GM21717 (cell line): ENCODE data around the gene RNF212.

Experiments
- ATAC-seq: cut with Tn5 transposase; IDR thresholded peaks from one replicate; pipeline ENCODE4 v1.9.1; 2021; ENCODE audit warnings: mild to moderate bottlenecking, moderate library complexity; ENCODE audit not compliant: unreplicated experiment

The RNF212 gene

DNA sequence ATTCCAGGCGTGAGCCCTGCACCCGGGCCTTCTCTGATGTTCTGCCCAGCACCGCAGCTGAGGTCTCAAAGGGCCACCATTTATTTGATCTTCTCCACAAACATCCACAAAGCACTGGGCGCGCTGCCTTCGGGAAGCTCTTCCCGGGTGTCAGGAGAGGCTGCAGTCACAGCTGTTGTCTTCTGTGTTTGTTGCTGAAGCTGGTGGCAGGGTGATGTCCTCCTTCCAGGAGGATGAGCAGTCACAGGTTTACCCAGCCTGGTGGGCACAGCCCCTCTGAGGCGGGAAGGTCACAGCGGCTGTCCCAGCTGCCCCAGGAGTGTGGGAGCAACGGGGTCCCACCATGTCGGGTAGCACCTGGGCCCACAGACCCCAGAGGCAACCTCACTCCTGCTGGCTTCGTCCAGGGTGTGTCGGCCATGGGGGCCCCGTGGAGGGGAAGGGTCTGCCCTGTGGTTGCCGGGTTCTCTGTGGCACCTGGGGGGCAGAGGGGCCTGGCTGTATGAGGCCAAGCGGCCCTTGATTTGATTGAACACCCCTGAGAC is 74.3 kb downstream of the RNF212 start:
- ATAC-seq = no peak

DNA sequence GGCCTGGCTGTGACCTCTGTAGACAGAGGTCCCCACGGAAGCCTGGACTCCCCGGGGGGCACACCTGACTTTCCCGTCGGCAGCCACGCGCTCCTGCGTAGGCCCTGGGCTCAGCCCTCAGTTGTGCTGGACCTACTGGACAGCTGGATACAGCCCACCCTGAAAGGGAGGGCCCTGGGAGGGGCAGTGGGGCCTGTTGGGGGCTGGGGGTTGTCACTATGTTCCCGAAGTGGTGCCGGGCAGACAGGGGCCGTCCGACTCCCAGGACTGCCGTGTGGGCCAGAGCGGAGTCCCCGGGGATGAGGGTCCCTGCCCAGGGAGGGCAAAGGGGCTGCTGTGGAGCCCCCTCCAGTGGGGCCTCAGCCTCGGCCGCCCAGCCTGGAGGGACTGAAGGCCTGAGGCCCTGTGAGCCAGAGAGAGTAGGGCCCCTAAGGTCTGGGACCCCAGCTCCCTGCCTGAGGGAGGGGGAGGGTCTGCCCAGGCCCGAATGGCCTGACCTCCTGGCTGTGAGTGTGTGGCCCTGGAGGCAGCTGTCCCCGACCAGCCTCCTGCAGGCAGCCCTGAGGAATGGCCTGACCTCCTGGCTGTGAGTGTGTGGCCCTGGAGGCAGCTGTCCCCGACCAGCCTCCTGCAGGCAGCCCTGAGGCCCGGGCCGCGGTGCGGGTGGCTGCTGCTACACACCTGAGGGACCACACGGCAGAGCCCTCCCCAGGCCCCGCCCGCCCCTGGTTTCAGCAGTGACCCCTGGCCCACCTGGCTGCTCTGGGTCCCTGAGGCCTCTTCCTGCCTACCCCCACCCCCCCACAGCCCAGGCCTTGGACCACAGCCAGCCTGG is 76.2 kb downstream of the RNF212 start:
- ATAC-seq = no peak

DNA sequence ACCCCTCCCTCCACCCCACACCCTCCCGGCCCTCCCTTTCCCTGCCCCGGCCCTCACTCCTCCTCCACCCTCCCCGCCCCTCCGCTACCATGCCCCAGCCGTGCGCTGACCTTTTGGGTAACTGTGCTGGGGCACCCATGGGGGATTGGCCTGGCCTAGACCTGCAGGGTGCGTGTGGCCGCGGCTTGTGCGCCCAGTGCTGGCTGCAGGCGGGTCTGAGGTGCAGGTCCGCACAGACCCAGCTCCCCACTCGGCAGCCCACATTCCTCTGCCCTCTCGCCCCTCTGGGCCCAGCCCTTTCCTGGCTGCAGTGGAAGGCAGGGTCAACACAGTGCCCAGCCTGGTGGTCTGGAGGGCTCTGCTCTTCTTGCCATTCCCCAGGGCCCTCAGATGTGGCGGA is 77.3 kb downstream of the RNF212 start:
- no peak for ATAC-seq

DNA sequence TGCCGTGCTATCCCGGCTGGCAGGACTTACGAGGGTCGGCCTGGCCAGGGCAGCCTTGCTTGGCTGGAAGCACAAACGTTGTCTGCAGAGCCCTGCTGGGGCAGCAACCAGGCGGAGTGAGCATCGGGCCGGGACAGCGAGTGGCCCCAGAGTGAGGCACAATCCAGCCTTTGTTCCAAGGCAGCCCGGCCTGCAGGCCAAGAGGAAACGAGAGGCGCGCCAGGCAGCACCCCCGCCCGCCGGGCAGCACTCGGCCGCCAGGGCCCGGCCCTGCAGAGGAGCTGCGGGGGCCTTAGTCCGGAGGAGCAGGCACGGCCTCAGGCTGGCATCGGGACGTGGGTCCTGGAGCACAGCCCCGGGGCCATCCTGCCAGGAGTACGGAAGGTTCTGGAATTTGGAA is 77.9 kb downstream of the RNF212 start:
- no peak for ATAC-seq

DNA sequence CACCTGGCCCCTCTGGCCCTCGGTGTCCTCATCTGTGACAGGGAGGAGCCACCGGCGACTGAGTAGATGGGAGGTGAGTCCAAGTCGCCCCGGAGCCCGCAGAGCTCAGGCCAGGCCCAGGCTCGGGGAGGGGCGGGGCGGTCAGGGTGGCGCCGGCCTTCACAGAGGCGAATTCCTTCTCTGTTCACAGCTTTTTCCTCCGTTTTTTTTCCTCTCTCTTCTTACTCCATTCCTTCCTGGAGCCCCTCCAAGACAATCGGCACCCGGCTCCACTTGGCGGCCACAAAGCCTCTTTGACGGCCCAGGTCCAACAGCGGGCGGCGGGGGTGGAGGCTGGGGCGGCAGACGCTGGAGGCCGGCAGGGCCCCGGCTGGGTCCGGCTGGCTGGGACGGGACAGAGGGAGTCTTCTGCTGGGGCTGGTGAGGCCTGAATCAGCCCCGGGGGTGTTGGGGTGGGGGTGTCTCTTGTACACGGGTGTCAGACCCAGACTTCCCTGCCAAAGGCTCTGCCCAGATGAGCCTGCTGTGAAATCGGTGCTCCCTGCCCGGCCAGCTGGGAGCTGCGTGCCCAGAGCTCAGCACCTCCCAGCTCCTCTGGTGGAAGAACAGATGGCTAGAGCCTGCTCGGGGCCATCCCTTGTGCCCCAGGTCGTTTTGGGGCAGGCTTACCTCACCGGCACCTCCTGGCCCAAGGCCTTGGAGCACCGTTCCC is 79.4 kb downstream of the RNF212 start:
- ATAC-seq = no peak

DNA sequence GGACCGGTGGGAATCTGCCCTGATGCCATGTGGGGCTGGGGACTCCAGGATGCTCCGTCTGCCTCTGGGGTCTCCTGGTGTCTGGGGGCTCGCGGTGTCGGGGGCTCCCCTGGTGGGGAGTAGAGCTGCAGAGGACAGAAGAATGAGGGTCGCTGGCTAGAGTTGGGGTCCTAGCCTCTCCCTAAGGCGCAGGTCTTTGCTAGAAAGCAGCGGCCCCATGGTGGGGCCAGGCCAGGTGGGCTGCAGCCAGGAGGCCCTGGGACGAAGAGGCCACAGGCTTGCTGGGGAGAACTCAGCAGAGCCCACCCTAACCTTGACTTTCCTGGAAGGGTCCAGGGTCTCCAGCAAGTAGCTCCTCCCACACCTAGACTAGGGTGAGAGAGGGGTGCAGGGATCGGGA is 80.5 kb downstream of the RNF212 start:
- no peak for ATAC-seq

DNA sequence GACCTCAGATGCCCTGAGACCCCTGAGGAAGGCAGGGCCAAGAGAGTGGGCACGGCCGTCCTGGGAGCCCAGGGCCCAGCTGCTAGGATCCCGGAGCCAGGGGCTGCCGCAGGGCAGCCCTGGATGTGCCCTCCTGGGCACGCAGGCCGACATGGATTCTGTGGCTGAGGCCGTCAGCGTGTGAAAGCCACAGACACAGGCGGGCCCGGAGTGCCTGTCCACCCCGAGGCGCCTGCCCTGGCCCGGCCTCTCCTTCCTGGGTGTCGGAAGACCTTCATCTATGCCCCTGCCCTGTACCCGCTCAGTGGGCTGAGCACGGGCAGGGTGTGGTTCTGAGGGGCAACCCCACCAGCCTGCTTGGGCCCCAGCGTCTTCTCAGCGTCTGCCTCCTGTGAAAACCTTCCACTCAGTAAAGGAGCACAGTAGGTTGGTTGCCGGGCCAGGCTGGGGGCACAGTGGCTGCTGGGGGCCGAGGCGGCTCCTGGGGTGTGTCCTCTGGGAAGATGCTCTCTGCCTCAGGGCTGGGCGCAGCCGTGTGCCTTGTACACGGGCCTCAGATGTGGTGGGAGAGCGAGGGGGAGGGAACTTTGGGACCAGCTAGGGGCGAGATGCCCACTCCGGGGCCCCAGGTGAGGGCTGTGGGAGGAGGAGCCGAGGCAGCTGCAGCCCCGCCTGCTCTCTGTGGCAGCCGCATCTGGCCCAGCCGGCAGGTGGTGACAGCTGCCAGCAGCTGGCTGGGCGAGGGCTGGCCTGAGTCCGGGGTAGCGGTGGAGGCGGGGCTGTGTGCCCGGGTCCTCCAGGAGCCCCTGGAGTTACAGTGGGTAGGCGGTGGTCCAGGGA is 81.2 kb downstream of the RNF212 start:
- no peak for ATAC-seq

DNA sequence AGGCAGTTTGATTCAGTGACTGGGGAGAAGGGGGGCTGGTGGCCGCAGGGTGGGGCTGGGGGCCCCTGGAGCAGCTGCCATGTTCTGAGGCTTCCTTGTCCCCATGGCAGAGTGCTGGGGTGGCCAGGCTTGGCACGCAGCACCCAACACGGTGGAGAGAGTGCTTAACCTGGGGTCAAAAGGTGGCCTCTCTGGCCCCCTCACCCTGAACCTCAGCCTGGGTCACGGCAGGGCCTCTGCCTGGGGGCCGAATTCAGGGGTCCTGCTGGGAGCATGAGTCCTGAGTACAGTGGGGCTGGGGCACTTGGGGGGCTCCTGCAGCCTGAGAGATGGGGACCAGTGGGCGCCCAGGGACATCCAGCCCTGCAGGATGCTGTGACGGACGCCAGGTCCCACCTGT is 82.0 kb downstream of the RNF212 start:
- ATAC-seq = no peak

DNA sequence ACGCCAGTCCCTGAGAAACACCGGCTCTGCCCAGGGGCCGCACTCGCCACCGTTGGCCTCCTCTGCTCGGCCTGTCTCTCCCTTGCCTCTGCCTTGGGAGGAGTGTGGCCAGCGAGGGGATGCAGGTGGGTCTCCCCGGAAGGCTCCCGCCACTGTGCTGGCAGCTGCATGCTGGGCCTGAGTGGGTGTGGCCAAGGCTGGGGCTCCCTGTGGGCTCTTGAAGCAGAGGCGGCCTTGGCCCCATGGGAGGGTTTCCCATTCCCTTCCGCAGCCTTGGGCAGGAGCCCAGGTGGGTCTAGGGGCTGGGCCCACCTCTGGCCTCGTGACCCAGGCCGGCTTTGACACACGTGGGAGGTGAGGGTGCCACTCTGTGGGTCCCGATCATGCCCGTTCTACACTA is 82.8 kb downstream of the RNF212 start:
- no peak for ATAC-seq

DNA sequence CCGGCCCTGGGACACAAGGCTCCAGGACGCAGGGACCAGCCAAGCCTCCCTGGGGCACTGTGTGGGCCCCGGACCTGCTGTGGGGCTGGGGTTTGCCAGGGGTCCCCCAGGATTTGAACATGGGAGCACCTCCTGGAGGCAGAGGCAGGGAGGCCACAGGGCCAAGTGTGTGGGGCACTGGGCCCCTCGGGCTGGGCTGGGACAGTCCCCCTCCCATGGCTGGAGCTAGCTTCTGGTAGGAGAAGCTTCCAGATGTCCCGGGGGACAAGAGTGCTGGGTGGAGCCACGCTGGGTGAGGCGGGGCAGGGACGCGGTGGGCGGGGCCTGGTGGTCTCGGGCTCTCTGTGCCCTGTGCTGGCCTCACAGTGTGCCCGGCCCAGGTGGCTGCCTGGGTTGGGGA is 83.3 kb downstream of the RNF212 start:
- ATAC-seq = no peak

DNA sequence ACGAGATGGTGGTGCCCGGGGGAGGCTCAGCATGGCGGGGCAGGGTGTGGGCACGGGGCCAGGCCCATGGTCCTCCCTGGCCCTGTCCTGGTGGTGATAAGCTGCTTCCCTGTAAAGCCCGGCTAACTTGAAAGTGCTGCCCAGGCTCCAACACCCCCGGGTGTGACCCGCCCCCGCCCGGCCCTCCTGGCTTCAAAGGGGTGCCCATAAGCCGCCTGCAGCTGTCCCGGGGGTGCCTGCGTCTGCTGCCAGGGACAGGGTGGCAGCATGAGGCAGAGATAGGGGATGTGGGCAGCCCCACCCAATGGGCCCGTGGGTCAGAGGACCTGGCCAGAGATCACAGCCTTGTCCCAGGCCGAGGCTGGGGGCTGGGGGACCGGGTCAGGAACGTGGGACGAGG is 83.8 kb downstream of the RNF212 start:
- no peak for ATAC-seq

DNA sequence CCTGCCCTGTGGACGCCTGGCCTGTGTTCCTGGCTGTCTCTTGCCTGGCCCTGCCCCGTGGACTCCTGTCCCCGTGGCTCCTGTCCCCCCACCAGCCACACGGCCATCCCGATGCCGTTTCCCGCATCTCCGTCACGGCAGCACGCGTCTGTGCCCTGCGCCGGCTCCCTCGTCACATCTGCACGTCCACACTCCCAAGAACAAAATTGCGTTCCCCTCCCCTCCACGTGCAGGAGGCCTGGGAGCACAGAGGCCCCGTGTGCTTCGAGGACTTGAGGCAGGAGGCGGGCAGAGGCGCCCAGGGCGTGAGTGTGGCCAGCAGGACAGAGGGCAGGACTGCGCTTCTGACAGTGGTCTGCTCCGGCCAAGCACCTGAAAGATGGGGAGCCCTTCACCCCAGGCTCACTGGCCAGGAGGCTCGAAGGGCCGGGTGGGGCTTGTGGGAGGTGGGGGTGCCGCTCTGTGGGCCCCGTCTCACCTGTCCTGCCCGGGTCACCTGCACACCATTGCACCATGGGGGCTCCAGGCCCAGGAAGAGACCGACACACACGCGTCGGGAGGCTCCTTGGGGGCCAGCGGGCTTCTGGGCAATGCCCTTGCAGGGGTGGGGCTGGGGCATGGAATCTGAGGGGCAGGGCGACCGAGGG is 84.7 kb downstream of the RNF212 start:
- ATAC-seq = no peak

DNA sequence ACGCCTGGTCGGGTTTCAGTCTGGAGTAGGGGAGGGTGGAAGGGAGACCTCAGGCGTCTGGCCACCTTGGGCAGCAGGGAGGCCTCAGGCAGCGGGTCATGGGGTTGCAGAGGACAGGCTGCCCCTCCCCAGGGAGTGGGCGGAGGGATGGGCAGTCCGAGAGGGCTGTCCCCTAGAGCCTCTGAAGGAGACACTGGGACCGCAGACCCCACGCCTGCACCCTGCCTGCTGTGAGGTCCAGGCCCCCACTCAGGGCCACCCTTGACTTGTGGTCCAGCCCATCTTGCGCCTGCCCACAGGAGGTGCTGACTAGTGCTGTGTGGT is 85.5 kb downstream of the RNF212 start:
- no peak for ATAC-seq

DNA sequence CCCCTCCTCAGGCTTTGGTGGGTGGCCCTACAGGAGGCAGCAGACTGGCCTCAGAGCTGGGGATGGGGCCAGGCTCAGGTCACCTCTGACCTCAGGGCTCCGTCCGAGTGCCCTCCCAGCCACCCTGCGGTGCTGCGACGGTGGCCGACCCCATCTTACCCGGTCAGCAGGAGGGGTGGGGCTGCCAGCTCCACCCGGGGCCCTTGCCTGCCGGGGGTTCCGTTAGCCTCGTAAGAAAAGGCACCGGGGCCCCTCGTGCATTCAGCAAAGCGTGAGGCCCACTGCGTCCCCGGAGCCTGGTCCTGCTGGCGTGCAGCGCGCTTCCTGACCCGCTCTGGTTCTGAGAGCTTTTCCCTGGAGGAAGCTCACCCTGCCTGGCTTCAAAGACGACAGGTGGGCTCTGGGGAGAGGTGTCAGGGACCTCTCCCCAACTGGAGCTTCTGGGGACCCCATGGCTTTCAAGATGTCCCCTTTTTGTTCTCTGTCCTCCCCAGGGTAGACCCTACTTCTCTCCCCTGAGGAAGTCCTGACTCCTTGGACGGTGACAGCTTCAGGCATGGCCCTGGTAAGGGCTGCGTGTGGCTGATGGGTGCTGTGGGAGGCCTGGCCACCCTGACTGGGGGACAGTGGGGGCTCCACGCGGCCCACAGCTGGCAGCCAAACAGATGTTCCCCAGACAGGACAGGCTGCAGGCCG is 86.0 kb downstream of the RNF212 start:
- no peak for ATAC-seq

DNA sequence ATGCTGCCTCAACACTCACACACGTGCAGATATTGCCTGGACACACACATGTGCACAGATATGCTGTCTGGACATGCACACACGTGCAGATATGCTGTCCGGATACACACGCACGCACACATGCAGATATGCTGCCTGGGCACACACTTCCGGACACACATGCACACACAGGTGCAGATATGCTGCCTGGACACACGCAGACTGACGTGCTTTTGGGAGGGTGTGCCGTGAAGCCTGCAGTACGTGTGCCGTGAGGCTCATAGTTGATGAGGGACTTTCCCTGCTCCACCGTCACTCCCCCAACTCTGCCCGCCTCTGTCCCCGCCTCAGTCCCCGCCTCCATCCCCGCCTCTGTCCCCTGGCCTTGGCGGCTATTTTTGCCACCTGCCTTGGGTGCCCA is 87.2 kb downstream of the RNF212 start:
- no peak for ATAC-seq

DNA sequence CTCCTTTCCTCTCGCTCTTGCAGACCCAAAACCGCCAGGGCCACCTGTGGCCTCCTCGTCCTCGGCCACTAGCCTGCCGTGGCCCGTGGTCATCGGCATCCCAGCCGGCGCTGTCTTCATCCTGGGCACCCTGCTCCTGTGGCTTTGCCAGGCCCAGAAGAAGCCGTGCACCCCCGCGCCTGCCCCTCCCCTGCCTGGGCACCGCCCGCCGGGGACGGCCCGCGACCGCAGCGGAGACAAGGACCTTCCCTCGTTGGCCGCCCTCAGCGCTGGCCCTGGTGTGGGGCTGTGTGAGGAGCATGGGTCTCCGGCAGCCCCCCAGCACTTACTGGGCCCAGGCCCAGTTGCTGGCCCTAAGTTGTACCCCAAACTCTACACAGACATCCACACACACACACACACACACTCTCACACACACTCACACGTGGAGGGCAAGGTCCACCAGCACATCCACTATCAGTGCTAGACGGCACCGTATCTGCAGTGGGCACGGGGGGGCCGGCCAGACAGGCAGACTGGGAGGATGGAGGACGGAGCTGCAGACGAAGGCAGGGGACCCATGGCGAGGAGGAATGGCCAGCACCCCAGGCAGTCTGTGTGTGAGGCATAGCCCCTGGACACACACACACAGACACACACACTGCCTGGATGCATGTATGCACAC is 88.3 kb downstream of the RNF212 start:
- ATAC-seq = no peak

DNA sequence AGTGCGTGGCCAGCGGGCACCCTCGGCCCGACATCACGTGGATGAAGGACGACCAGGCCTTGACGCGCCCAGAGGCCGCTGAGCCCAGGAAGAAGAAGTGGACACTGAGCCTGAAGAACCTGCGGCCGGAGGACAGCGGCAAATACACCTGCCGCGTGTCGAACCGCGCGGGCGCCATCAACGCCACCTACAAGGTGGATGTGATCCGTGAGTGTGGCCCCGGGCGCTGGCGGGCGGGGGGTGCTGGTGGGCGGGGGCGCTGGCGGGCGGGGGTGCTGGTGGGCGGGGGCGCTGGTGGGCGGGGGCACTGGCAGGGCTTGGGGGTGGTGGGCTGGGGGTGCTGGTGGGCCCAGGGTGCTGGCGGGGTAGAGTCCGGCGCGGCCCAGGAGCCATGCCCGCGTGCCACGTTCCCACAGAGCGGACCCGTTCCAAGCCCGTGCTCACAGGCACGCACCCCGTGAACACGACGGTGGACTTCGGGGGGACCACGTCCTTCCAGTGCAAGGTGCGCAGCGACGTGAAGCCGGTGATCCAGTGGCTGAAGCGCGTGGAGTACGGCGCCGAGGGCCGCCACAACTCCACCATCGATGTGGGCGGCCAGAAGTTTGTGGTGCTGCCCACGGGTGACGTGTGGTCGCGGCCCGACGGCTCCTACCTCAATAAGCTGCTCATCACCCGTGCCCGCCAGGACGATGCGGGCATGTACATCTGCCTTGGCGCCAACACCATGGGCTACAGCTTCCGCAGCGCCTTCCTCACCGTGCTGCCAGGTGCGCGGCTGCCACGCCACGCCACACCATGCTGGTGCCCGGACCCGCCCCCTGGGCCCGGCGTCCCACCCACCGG is 89.2 kb downstream of the RNF212 start:
- no peak for ATAC-seq

DNA sequence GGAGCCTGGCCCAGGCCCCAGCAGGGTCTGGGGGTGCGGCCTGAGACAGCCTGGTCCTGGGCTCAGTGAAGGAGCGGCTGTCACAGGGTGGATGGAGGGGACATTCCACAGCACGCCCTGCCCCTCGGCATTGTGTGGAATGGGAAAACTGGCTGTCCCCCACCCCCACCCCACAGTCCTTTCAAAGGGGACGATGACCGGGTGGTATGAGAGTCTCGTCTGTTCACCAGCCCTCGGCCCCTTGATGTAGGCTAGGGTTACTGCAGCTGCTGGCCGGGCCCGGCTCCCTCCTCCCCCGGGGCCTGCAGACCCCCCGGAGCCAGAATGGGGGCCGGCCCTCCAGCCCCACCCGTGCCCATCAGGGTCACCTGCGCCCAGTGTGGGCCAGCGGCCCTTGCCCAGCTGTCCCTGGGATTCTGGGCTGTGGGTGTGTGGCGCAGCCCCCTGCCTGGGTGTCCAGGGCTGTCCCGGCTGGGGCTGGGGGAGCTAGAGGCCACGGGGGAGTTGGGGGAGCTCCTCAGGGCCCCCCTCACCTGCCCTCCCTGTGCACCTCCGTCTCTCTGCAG is 90.2 kb downstream of the RNF212 start:
- no peak for ATAC-seq

DNA sequence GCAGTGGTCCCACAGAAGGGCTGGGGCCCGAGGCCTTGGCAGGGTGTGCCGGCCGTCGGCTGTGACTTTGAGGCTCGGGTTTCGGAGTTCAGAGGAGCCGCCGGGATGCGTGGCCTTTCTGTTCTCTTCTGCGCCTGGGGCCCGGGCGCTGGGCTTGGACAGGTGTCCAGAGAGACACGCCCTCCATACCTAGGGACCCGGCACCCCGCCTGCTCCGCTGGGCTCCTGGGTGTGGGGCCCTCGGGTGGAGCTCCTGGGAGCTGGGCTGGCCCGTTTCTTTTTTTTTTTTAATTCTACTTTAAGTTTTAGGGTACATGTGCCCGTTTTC is 90.7 kb downstream of the RNF212 start:
- no peak for ATAC-seq
